Liver (tissue), 3 donors: ENCODE data around the gene INO80.

Experiments used
- CTCF ChIP-seq: fragments of 150-350 bp; IDR thresholded peaks from 2 replicates; pipeline ENCODE4 v1.5.1; 2017; ENCODE audit warnings: improper control_type of control experiment, low read depth, low read length; ENCODE audit not compliant: missing input control
- EGR1 ChIP-seq, 2 donors: IDR thresholded peaks; 2 replicates each; pipeline ENCODE4 v1.6.1; 2016 to 2018; ENCODE audit warnings: antibody characterized with exemption in 2 of 2, low read depth in 2 of 2
- HNF4A ChIP-seq, 2 donors: conservative IDR thresholded peaks; 2 replicates each; pipeline ENCODE4 v1.6.1; 2016; ENCODE audit warnings: antibody characterized with exemption in 2 of 2, mild to moderate bottlenecking in 2 of 2
- HNF4G ChIP-seq: IDR thresholded peaks from 2 replicates; pipeline ENCODE4 v1.6.1; 2016; ENCODE audit warnings: antibody characterized with exemption
- JUND ChIP-seq, 2 donors: IDR thresholded peaks; 2 replicates each; pipeline ENCODE4 v1.6.1; 2016; ENCODE audit warnings: antibody characterized with exemption in 2 of 2
- MAX ChIP-seq: IDR thresholded peaks from 2 replicates; pipeline ENCODE4 v1.6.1; 2016; ENCODE audit warnings: antibody characterized with exemption
- NR2F2 ChIP-seq: IDR thresholded peaks from 2 replicates; pipeline ENCODE4 v1.6.1; 2016; ENCODE audit warnings: antibody characterized with exemption
- RAD21 ChIP-seq, 2 donors: IDR thresholded peaks; 2 replicates each; pipeline ENCODE4 v1.6.1; 2016; ENCODE audit warnings: antibody characterized with exemption in 2 of 2, mild to moderate bottlenecking in 2 of 2
- REST ChIP-seq: IDR thresholded peaks from 2 replicates; pipeline ENCODE4 v1.6.1; 2016; ENCODE audit warnings: antibody characterized with exemption, mild to moderate bottlenecking
- RXRA ChIP-seq, 2 donors: IDR thresholded peaks; 2 replicates each; pipeline ENCODE4 v1.6.1; 2017 to 2018; ENCODE audit warnings: antibody characterized with exemption in 2 of 2, mild to moderate bottlenecking in 1 of 2
- TAF1 ChIP-seq: conservative IDR thresholded peaks from 2 replicates; pipeline ENCODE4 v1.6.1; 2016; ENCODE audit warnings: antibody characterized with exemption, mild to moderate bottlenecking
- YY1 ChIP-seq: IDR thresholded peaks from 2 replicates; pipeline ENCODE4 v1.6.1; 2016; ENCODE audit warnings: antibody characterized with exemption, mild to moderate bottlenecking
- ZBTB33 ChIP-seq: IDR thresholded peaks from 2 replicates; pipeline ENCODE4 v1.6.1; 2016; ENCODE audit warnings: antibody characterized with exemption
- donor health status: healthy.
- donor health status: healthy.

GRCh38 chr15:41024131-41024530 lies 91.9 kb downstream of the INO80 start:
- TF ChIP-seq CTCF: no peak
- no peak for TF ChIP-seq HNF4G
- TF ChIP-seq RXRA (IDR thresholded peaks at IDR 0.05): peak in 1 of 2 donors; percentile 16
- TF ChIP-seq NR2F2: no peak
- no peak for TF ChIP-seq JUND (IDR thresholded peaks at IDR 0.05)
- TF ChIP-seq EGR1 (IDR thresholded peaks at IDR 0.05; ENCODE audit: low read depth in 2 of 2): no peak
- TF ChIP-seq ZBTB33: no peak
- TF ChIP-seq RAD21 (IDR thresholded peaks at IDR 0.05): no peak
- no peak for TF ChIP-seq MAX
- TF ChIP-seq REST: no peak
- no peak for TF ChIP-seq TAF1
- TF ChIP-seq HNF4A (conservative IDR thresholded peaks at IDR 0.05): no peak
- TF ChIP-seq YY1: no peak
